SIG-M5 (cell line): ENCODE data around the gene TSC2.

Source experiments
- DNase-seq: peaks from one replicate; lab custom pipeline; 2025; lab: John Stamatoyannopoulos, UW

The TSC2 gene

GRCh38 chr16:2070576-2071453, 23.0 kb downstream of the TSC2 start:
- DNase-seq = no peak

- DNase-seq = no peak
Observed at GRCh38 chr16:2071454-2072202, 23.8 kb downstream of the TSC2 start.

- no peak for DNase-seq
Observed at GRCh38 chr16:2072926-2073325, 25.1 kb downstream of the TSC2 start.

- DNase-seq = no peak
Observed at GRCh38 chr16:2074071-2074470, 26.3 kb downstream of the TSC2 start.

GRCh38 chr16:2075631-2076030, 27.8 kb downstream of the TSC2 start:
- no peak for DNase-seq

GRCh38 chr16:2076072-2076865, 28.5 kb downstream of the TSC2 start:
- DNase-seq = no peak

- DNase-seq = no peak
Observed at GRCh38 chr16:2077016-2077415, 29.2 kb downstream of the TSC2 start.

- DNase-seq = no peak
Observed at GRCh38 chr16:2077696-2078095, 29.9 kb downstream of the TSC2 start.

GRCh38 chr16:2078096-2078495, 30.3 kb downstream of the TSC2 start:
- no peak for DNase-seq

GRCh38 chr16:2078691-2079090, 30.9 kb downstream of the TSC2 start:
- DNase-seq = no peak

GRCh38 chr16:2079311-2079800, 31.6 kb downstream of the TSC2 start:
- DNase-seq = no peak

- DNase-seq = no peak
Observed at GRCh38 chr16:2079991-2080390, 32.2 kb downstream of the TSC2 start.

- no peak for DNase-seq
Observed at GRCh38 chr16:2081201-2082084, 33.7 kb downstream of the TSC2 start.

GRCh38 chr16:2082171-2082982, 34.6 kb downstream of the TSC2 start:
- no peak for DNase-seq

GRCh38 chr16:2082983-2083364, 35.2 kb downstream of the TSC2 start:
- DNase-seq = no peak

GRCh38 chr16:2083409-2083808, 35.6 kb downstream of the TSC2 start:
- DNase-seq = no peak

GRCh38 chr16:2083876-2084780, 36.3 kb downstream of the TSC2 start:
- no peak for DNase-seq

GRCh38 chr16:2084895-2085625, 37.3 kb downstream of the TSC2 start:
- no peak for DNase-seq

- no peak for DNase-seq
Observed at GRCh38 chr16:2085669-2086068, 37.9 kb downstream of the TSC2 start.
